K562 (cell line): Measurements from ENCODE around the gene TCAF1. TPM values are rescaled to one million over a fixed set of nuclear protein-coding genes. Genes with fewer than 3 reads are reported as not detected.

Experiments used
- CBX1 ChIP-seq: sonication (generic); IDR thresholded peaks from 2 replicates; pipeline ENCODE4 v1.6.1; 2016; ENCODE audit warnings: antibody characterized with exemption, low read depth, mild to moderate bottlenecking
- PCBP1 ChIP-seq: fragments of 200-400 bp; formaldehyde crosslinking; IDR thresholded peaks from 2 replicates; pipeline ENCODE4 v1.6.1; 2018; ENCODE audit warnings: mild to moderate bottlenecking, low read depth, low read length; ENCODE audit not compliant: poor library complexity, severe bottlenecking
- RBM34 ChIP-seq: fragments of 200-400 bp; formaldehyde crosslinking; IDR thresholded peaks from 2 replicates; pipeline ENCODE4 v1.6.1; 2018; ENCODE audit warnings: low read length, borderline replicate concordance; ENCODE audit not compliant: insufficient read depth
- SETDB1 ChIP-seq: IDR thresholded peaks from one replicate; pipeline ENCODE4 v1.6.1; 2012; ENCODE audit warnings: low read length, control low read depth, inconsistent platforms
- SP1 ChIP-seq: sonication (generic); formaldehyde crosslinking; IDR thresholded peaks from 2 replicates; pipeline ENCODE4 v1.8.1; 2022; ENCODE audit warnings: mild to moderate bottlenecking, missing genetic modification reagents
- TFE3 ChIP-seq: fragments of 450-650 bp; formaldehyde crosslinking; IDR thresholded peaks from 2 replicates; pipeline ENCODE4 v1.4.0; 2020; ENCODE audit warnings: mild to moderate bottlenecking, mixed read lengths
- ZBTB40 ChIP-seq, 2 experiments: fragments of 450-650 bp in 1 of 2; sonication (generic) in 1 of 2; formaldehyde crosslinking in 1 of 2; IDR thresholded peaks; 2 replicates each; pipeline versions ENCODE4 v1.7.1 to v1.9.0; 2016 to 2022; ENCODE audit warnings: inconsistent platforms in 1 of 2, mild to moderate bottlenecking in 1 of 2, missing genetic modification reagents in 1 of 2
- ZNF316 ChIP-seq: fragments of 450-650 bp; IDR thresholded peaks from 2 replicates; pipeline ENCODE4 v1.6.1; 2016
- polyA plus RNA-seq, 8 experiments: library from polyadenylated mRNA; depleted of rRNA in 4 of 8; stranded (reverse) in 5 of 8; unstranded in 3 of 8; fragments of >200 nt; fragmentation: Nextera tagmentation in 2 of 8; fragmentation: Illumina TruSeq in 1 of 8; extraction: Ambion mirVana in 2 of 8; extraction: Trizol in 1 of 8; gene quantifications; 2 replicates each; pipeline versions ENCODE4 v1.2.1 to v1.2.3, GENCODE V29; 2011 to 2014; ENCODE audit warnings: inconsistent platforms in 1 of 8, missing spikeins in 1 of 8
- total RNA-seq, 7 experiments: library from RNA; depleted of rRNA in 6 of 7; stranded (reverse); fragments of >200 nt in 6 of 7; fragmentation: Illumina TruSeq in 2 of 7; extraction: Trizol in 2 of 7; gene quantifications; 2 replicates each; pipeline versions ENCODE4 v1.2.1 to v1.2.3, GENCODE V29; 2011 to 2021; ENCODE audit warnings: low replicate concordance in 1 of 7

TCAF1 gene
- total and polyA plus RNA-seq, 9 of the 15 experiments (the other 6 are each of a cell fraction or from before 2014, with no cell fraction given) = 6.2 to 52.2 (median 24.4) TPM

- TF ChIP-seq ZBTB40 (IDR thresholded peaks at IDR 0.05) (0 out of 2 replicates have a peak, but pooled peaks have one; percentile 1), ZBTB40 (CRISPR knock-in tag; IDR thresholded peaks at IDR 0.05) (no peak), ZNF316 (peak; percentile 52; the same call in 1 of the 2 replicates), SP1 (CRISPR knock-in tag) (no peak), RBM34 (no peak), PCBP1 (peak; percentile 84), TFE3 (CRISPR knock-in tag) (no peak), CBX1 (no peak; the same call in 1 of the 2 replicates), SETDB1 (no peak)
These were observed 440 bp upstream of the TCAF1 start (continued) for GRCh38 chr7:143902332-143902899.
